ENCODE data around the gene LRP6.

The LRP6 gene

GRCh38 chr12:12180575-12180974 is 86.3 kb downstream of the LRP6 start:
- H3K27ac ChIP-seq, result no peak overlapping the region
- TF ChIP-seq CTCF (conservative IDR thresholded peaks at IDR 0.05), result no peak

GRCh38 chr12:12180136-12180535 is 86.7 kb downstream of the LRP6 start:
- no peak overlapping the region for H3K27ac ChIP-seq
- TF ChIP-seq CTCF (conservative IDR thresholded peaks at IDR 0.05), result no peak

- TF ChIP-seq CTCF (conservative IDR thresholded peaks at IDR 0.05), result no peak
Measured at GRCh38 chr12:12178559-12178958, 88.3 kb downstream of the LRP6 start.

GRCh38 chr12:12176402-12176801 is 90.4 kb downstream of the LRP6 start:
- H3K27ac ChIP-seq, result no peak overlapping the region
- TF ChIP-seq CTCF (conservative IDR thresholded peaks at IDR 0.05), result no peak

More at GRCh38 chr12:12178559-12178958, 88.3 kb downstream of the LRP6 start:
- no peak overlapping the region for H3K27ac ChIP-seq

- no peak for TF ChIP-seq CTCF (conservative IDR thresholded peaks at IDR 0.05)
Measured at GRCh38 chr12:12171991-12172511, 94.8 kb downstream of the LRP6 start.

GRCh38 chr12:12167847-12168246 is 99.0 kb downstream of the LRP6 start:
- peak overlapping the region; percentile 62 for H3K27ac ChIP-seq
- no peak for TF ChIP-seq CTCF (conservative IDR thresholded peaks at IDR 0.05)

More at GRCh38 chr12:12171991-12172511, 94.8 kb downstream of the LRP6 start:
- H3K27ac ChIP-seq, result no peak overlapping the region

GRCh38 chr12:12166751-12167150 is 100.1 kb downstream of the LRP6 start:
- H3K27ac ChIP-seq, result peak overlapping the region; percentile 62
- no peak for TF ChIP-seq CTCF (conservative IDR thresholded peaks at IDR 0.05)

All from VCaP (cell line).